Stimulated activated naive CD8-positive, alpha-beta T cell treated with anti-CD3 and anti-CD28 coated beads, Interleukin-15, amount 100 ng/mL, for 72 hours (primary cell): ENCODE data around the gene S100A6.
"Not testable (repeated sequence)": the region's sequence is repeated elsewhere in the genome, so short reads cannot be mapped to it uniquely, and the experiment has no call there.

Experiments used
- ATAC-seq: fragments of 150-1000 bp; cut with Tn5 transposase; 2 replicates; pipeline ENCODE4 v1.10.0; 2021; ENCODE audit warnings: mild to moderate bottlenecking, moderate library complexity
- DNase-seq, 2 donors: peaks; one replicate each; pipeline ENCODE4 v3.0.0; 2021 to 2022
- H3K27ac Mint-ChIP-seq, 2 donors: one replicate each; pipeline ENCODE4 v1.8.0; 2022; ENCODE audit warnings: mild to moderate bottlenecking in 2 of 2, mixed read lengths in 2 of 2, moderate library complexity in 2 of 2
- H3K27me3 Mint-ChIP-seq: one replicate; pipeline ENCODE4 v1.8.0; 2022; ENCODE audit warnings: mixed read lengths
- H3K4me1 Mint-ChIP-seq: one replicate; pipeline ENCODE4 v1.8.0; 2022; ENCODE audit warnings: mild to moderate bottlenecking, mixed read lengths
- H3K4me3 Mint-ChIP-seq, 2 donors: one replicate each; pipeline ENCODE4 v1.8.0; 2022; ENCODE audit warnings: mild to moderate bottlenecking in 2 of 2, mixed read lengths in 2 of 2, moderate library complexity in 1 of 2
- H3K9me3 Mint-ChIP-seq, 2 donors: one replicate each; pipeline ENCODE4 v1.8.0; 2022; ENCODE audit warnings: mixed read lengths in 2 of 2

S100A6 gene

DNA sequence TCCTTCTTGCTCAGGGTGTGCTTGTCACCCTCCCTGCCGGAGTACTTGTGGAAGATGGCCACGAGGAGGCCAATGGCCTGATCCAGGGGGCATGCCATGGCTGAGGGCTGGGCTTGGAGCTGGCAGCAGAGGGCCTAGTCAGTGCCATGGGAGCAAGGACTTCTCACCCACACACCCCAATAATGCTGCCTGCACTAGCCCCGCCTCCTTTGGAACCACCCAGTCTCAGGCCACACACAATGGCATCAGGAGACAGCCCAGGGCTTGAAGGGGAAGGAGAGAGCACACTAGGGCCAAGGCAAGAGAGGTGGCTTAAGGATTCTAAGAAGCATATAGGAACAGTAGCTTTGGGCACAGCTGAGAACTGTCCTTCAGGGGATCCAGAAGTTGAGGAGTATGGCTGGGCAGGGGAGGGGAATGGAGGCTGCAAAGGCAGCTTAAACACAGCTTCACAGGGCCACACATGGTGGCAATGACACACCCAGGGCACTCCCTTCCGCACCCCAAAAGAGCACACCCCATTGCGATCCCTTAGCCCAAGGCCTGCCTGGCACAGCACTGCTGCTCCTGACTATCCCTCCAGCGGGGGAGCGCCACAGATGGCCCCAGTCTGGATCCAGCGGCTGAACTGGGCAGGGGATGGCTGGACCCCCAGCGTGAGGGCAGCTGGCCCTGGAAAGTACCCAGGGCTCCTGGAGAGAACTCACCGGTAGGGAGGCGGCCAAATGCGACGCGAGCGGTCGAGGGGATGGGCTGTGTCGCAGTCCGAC is at the start of gene S100A6:
Gene S100A6, minus strand, starts transcription at position 750 of the 770 bp plus-strand sequence. Its CDS starts 652 bp downstream, at position 98.
- peak; percentile 22 to 47 for DNase-seq

DNA sequence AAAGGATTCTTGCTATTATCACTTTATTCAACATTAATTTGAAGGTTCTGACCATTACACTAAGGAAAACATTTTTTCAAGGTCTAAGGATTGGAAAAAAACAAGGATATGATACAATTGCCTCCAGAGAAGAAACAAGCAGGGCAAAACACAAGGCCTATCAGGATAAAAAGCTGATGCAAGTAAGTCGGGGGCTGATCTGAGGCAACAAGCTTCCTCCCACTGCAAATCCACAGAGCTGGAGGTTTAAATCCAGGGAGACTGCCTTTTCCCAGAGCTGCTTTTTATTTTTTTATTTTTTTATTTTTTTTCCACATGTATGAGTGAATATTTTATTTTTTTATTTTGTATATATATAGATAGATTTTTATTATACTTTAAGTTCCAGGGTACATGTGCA is 49.2 kb upstream of the S100A6 start:
- Mint-ChIP-seq H3K27me3 (peaks cover 18% of the 10 kb centered on the region), H3K9me3 (no peaks in the 10 kb centered on the region), H3K4me3 (no peak overlapping the region), H3K4me1 (no peaks in the 10 kb centered on the region), H3K27ac (no peak overlapping the region)
- DNase-seq (no peak), ATAC-seq (no peak)

More for the DNA sequence above, at the start of gene S100A6:
- Mint-ChIP-seq H3K4me3 (peak within 1 kb of the TSS; percentile 87 to 97), H3K27me3 (no peaks in the 10 kb centered on the region), H3K9me3 (no peaks in the 10 kb centered on the region), H3K4me1 (peaks cover 78% of the 10 kb centered on the region), H3K27ac (peak within 1 kb of the TSS; percentile 98 to 99)
- ATAC-seq, result peak; percentile 58

DNA sequence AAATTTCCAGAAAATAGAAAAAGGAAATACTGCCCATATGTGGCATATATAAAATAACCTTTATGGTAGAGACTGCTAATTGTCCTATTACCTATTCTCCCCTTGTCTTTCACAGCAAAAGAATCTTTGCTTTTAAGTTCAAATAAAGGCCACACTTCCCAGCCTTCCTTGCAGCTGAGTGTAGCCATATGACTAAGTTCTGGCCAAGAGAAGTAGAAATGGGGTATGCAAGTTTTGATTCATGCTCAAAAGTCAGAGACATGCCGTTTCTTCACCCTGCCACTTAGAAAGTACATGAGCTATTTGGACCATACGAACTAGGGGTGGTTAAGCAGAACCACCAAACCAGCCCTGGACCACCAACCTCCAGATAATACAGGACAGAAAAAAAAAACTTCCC is 48.2 kb upstream of the S100A6 start:
- H3K27me3 Mint-ChIP-seq, result peaks cover 24% of the 10 kb centered on the region
- H3K9me3 Mint-ChIP-seq, result no peaks in the 10 kb centered on the region
- DNase-seq, result no peak
- H3K4me1 Mint-ChIP-seq, result no peaks in the 10 kb centered on the region
- H3K27ac Mint-ChIP-seq, result no peak overlapping the region
- no peak for ATAC-seq
- H3K4me3 Mint-ChIP-seq, result no peak overlapping the region

DNA sequence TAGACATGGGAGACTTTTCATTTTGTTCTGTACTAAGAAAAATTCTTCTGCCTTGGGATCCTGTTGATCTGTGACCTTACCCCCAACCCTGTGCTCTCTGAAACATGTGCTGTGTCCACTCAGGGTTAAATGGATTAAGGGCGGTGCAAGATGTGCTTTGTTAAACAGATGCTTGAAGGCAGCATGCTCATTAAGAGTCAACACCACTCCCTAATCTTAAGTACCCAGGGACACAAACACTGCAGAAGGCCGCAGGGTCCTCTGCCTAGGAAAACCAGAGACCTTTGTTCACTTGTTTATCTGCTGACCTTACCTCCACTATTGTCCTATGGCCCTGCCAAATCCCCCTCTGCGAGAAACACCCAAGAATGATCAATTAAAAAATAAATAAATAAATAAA is 47.7 kb upstream of the S100A6 start:
- peaks cover 28% of the 10 kb centered on the region for H3K27me3 Mint-ChIP-seq
- H3K9me3 Mint-ChIP-seq, ATAC-seq, H3K4me1 Mint-ChIP-seq, DNase-seq, H3K4me3 Mint-ChIP-seq, H3K27ac Mint-ChIP-seq: not testable (repeated sequence)

DNA sequence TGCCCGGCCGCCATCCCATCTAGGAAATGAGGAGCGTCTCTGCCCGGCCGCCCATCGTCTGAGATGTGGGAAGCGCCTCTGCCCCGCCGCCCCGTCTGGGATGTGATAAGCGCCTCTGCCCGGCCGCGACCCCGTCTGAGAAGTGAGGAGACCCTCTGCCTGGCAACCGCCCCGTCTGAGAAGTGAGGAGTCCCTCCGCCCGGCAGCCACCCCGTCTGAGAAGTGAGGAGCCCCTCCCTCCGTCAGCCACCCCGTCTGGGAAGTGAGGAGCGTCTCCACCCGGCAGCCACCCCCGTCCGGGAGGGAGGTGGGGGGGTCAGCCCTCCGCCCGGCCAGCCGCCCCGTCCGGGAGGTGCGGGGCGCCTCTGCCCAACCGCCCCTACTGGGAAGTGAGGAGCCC is 47.0 kb upstream of the S100A6 start:
- H3K27me3 Mint-ChIP-seq, result peaks cover 35% of the 10 kb centered on the region
- H3K27ac Mint-ChIP-seq, ATAC-seq, H3K4me3 Mint-ChIP-seq, DNase-seq, H3K9me3 Mint-ChIP-seq, H3K4me1 Mint-ChIP-seq: not testable (repeated sequence)

DNA sequence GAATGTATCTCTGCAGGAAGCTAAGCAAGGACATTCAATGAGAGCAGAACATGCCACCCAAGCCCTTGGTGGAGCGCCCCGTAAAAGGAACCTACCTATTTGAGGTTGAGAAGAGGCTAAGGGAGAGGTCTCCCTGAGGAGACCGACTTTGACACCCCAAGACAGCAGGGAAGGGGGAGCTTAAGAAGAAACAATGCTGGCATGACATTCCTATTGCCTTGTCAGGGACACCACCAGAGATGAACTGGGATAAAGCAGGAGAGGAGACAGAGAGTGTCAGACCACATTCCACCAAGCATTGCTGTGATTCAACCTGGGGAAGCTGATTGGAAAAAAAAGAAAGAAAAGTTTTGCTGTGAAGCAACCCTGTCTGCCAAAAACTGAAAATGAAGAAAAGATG is 43.1 kb upstream of the S100A6 start:
- ATAC-seq, result no peak
- Mint-ChIP-seq H3K27me3 (peaks cover 35% of the 10 kb centered on the region), H3K9me3 (no peaks in the 10 kb centered on the region), H3K27ac (no peak overlapping the region), H3K4me3 (no peak overlapping the region), H3K4me1 (no peaks in the 10 kb centered on the region)
- no peak for DNase-seq

DNA sequence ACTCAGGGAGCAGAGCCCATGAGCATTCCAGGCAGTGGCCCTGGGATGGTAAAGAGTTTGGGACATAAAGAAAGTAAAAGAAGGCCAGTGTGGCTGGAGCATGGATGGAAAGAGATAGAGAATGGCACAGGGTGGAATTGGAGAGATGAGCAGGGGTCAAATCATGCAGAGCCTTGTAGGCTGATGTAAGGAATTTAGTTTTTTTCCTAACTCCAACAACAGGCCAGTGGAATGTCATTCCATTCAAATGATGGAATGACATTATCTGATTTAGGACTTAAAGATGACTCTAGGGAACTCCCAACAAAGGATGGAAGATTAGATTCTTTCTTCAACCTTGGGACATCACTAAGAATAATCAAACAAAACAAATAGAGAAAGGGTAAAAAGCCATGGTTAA is 42.7 kb upstream of the S100A6 start:
- Mint-ChIP-seq H3K4me3 (no peak overlapping the region), H3K9me3 (no peaks in the 10 kb centered on the region)

DNA sequence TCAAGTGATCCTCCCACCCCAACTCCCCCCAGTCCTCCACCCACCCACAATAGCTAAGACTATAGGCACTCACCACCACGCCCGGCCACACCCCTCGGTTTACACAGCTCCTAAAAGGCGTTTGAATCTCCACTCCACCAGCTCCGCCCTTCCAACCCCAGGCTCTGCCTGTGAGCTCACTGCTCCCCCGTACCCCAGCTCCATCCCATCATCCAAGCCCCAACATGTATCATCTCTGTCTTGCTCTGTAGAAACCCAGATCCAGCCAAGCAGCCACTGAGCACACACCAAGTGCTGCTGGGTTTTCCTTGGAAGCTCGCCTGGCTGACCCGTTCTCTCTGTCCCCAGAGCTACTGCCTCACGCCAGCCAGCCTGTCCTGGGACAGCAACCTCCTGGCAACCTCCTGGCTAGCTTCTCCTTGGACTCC is 41.8 kb upstream of the S100A6 start:
- no peak for DNase-seq
- no peak for ATAC-seq
- peaks cover 35% of the 10 kb centered on the region for H3K27me3 Mint-ChIP-seq
- peaks cover 11% of the 10 kb centered on the region for H3K4me1 Mint-ChIP-seq
- H3K9me3 Mint-ChIP-seq, result no peaks in the 10 kb centered on the region
- H3K4me3 Mint-ChIP-seq, result no peak overlapping the region
- peak overlapping the region in 1 of 2 donors; percentile 6 for H3K27ac Mint-ChIP-seq

More for the DNA sequence above, 42.7 kb upstream of the S100A6 start:
- DNase-seq, result no peak
- H3K4me1 Mint-ChIP-seq, result peaks cover 2% of the 10 kb centered on the region
- H3K27ac Mint-ChIP-seq, result no peak overlapping the region
- peaks cover 35% of the 10 kb centered on the region for H3K27me3 Mint-ChIP-seq
- no peak for ATAC-seq

DNA sequence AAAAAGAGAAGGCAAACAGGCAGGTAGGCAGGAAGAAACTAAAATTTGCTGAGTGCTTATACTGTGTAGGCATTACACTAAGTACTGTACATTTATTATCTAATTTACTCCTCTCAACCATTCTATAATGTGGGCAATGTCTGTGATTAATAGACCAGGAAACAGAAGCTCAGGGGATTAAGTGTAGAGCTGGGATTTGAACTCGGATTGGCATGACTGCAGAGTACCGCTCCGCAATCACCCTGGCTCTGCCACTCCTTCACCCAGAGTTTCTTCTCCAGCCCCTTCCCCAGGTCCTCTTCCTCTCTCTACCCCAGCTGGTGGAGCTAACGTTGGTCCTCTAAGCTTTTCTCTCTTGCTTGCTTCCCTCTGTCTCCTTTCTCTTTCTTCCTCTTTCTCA is 41.3 kb upstream of the S100A6 start:
- no peak for ATAC-seq

DNA sequence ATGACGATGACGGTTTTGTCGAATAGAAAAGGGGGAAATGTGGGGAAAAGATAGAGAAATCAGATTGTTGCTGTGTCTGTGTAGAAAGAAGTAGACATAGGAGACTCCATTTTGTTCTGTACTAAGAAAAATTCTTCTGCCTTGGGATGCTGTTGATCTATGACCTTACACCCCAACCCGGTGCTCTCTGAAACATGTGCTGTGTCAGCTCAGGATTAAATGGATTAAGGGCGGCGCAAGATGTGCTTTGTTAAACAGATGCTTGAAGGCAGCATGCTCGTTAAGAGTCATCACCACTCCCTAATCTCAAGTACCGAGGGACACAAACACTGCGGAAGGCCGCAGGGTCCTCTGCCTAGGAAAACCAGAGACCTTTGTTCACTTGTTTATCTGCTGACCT is 39.7 kb upstream of the S100A6 start:
- H3K27ac Mint-ChIP-seq, H3K9me3 Mint-ChIP-seq, DNase-seq, H3K4me3 Mint-ChIP-seq, ATAC-seq: not testable (repeated sequence)
- Mint-ChIP-seq H3K27me3 (peaks cover 35% of the 10 kb centered on the region), H3K4me1 (peaks cover 24% of the 10 kb centered on the region)

More for the DNA sequence above, 41.3 kb upstream of the S100A6 start:
- no peak overlapping the region for H3K27ac Mint-ChIP-seq
- no peak for DNase-seq
- peaks cover 16% of the 10 kb centered on the region for H3K4me1 Mint-ChIP-seq
- H3K4me3 Mint-ChIP-seq, result no peak overlapping the region
- H3K27me3 Mint-ChIP-seq, result peaks cover 35% of the 10 kb centered on the region
- no peaks in the 10 kb centered on the region for H3K9me3 Mint-ChIP-seq

DNA sequence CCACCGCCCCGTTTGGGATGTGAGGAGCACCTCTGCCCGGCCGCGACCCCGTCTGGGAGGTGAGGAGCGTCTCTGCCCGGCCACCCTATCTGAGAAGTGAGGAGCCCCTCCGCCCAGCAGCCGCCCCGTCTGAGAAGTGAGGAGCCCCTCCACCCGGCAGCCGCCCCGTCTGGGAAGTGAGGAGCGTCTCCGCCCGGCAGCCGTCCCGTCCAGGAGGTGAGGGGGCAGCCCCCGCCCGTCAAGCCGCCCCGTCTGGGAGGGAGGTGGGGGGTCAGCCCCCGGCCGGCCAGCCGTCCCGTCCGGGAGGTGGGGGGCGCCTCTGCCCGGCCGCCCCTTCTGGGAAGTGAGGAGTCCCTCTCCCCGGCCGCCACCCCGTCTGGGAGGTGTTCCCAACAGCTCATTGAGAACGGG is 39.3 kb upstream of the S100A6 start:
- H3K9me3 Mint-ChIP-seq, ATAC-seq, DNase-seq, H3K4me3 Mint-ChIP-seq, H3K27ac Mint-ChIP-seq: not testable (repeated sequence)
- Mint-ChIP-seq H3K4me1 (peaks cover 24% of the 10 kb centered on the region), H3K27me3 (peaks cover 35% of the 10 kb centered on the region)

DNA sequence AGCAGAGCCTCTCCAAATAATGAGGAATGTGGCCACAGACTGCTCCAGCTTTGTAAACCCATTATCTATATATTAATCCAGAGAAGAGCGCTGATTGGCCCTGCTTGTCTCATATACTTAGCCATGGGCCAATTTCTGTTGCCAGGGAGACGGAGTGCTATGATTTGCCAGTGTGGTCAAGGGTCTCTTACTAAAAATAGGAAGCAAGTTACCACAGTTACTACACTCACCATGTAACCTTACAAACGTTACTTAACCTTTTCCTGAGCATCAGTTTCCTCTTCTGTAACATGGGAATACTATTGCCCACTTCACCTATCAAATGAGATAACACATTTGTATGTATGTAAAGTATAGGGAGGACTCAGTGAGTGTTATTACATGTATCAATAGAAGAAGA is 37.6 kb upstream of the S100A6 start:
- H3K4me3 Mint-ChIP-seq, result peak overlapping the region in 1 of 2 donors; percentile 27
- ATAC-seq (no peak), DNase-seq (no peak)
- no peaks in the 10 kb centered on the region for H3K9me3 Mint-ChIP-seq
- H3K27me3 Mint-ChIP-seq, result peaks cover 23% of the 10 kb centered on the region
- H3K4me1 Mint-ChIP-seq, result peaks cover 36% of the 10 kb centered on the region
- peak overlapping the region; percentile 64 to 69 for H3K27ac Mint-ChIP-seq

DNA sequence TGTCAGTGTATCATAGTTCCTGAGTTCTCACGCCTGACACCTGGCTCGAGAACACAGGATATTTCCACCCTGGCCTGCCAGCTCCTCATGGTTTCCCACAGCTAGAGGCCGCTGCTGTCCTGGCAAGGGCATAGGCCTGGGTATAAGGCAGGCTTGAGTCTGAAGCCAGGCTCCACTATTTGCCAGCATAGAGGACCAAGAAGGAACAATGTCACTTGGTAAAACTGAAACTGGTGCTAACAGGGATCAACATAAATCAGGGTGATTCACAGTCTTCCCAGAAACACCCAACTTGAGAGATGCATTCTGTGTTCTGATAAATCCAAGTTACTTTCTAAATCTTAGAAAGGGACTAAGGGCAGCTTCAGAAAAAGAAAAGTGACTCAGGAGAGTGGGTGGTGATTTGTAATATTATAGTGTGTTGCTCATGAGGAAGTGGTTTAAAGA is 36.8 kb upstream of the S100A6 start:
- DNase-seq, result peak; percentile 49 to 60
- peaks cover 15% of the 10 kb centered on the region for H3K27me3 Mint-ChIP-seq
- peaks cover 44% of the 10 kb centered on the region for H3K4me1 Mint-ChIP-seq
- H3K4me3 Mint-ChIP-seq, result peak overlapping the region; percentile 3 to 27
- H3K27ac Mint-ChIP-seq, result peak overlapping the region; percentile 64 to 69
- ATAC-seq, result peak; percentile 83
- H3K9me3 Mint-ChIP-seq, result no peaks in the 10 kb centered on the region

DNA sequence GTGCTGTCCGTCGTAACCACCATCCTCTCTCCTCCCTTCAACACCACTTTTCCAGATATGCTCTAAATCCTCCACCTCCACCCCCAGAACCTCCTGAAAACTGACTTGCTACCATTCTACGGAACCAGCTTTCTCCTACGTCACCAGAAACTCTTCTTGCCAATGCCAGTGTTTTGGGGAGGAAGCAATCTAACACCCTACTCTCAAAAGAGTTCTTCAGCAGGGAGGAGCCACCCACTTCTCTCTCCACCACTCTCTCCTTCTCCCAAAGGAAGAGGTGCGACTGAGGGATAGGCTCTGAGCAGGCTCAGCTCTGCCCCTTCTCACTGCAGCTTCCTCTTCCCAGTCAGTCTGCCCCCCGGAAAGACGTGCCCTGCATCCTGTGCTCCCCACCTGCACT is 35.9 kb upstream of the S100A6 start:
- H3K27ac Mint-ChIP-seq, result no peak overlapping the region
- H3K4me3 Mint-ChIP-seq, result no peak overlapping the region
- DNase-seq, result no peak

DNA sequence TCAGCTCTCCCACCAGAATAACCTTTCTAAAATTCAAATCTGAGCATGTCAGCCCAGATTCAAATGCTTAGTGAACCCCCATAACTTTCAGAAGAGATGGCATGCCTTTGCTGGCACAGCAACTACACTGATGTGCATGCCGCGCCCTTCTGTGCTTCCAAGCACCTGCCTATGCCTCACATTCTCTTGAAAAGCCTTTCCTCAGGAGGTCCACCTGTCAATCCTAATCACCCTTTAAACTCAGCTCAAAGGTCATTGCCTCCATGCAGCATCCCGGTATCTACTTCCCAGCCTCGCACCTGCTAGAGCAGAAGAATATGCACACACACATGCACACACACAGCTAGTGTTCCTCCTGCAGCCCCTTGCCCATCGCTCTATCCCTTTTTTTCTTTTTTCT is 35.1 kb upstream of the S100A6 start:
- Mint-ChIP-seq H3K9me3 (no peaks in the 10 kb centered on the region), H3K4me1 (peaks cover 61% of the 10 kb centered on the region), H3K27ac (no peak overlapping the region), H3K4me3 (no peak overlapping the region), H3K27me3 (no peaks in the 10 kb centered on the region)
- ATAC-seq (no peak), DNase-seq (no peak)

More for the DNA sequence above, 35.9 kb upstream of the S100A6 start:
- ATAC-seq, result no peak
- Mint-ChIP-seq H3K9me3 (no peaks in the 10 kb centered on the region), H3K4me1 (peaks cover 53% of the 10 kb centered on the region), H3K27me3 (peaks cover 6% of the 10 kb centered on the region)

DNA sequence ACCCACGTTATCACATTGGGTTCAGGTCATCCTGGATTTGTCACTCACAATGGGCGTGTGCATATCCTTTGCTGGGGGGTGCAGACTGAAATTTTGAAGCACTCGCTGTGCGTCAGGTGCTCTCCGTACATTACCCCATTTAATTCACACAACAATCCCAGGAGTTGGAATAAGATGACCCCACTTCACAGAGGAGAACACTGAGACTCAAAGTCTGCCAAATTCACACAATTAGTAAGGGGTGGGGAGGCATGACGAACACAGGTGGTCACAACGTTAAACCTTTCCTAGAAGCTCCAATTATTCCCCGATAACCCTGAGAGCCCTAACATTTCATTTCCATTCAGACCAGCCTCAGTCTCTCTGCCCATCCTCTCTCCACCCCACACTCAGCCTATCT is 33.7 kb upstream of the S100A6 start:
- no peak for DNase-seq
- peaks cover 70% of the 10 kb centered on the region for H3K4me1 Mint-ChIP-seq
- no peaks in the 10 kb centered on the region for H3K9me3 Mint-ChIP-seq
- peak overlapping the region in 1 of 2 donors; percentile 58 for H3K27ac Mint-ChIP-seq
- ATAC-seq, result no peak
- no peaks in the 10 kb centered on the region for H3K27me3 Mint-ChIP-seq
- H3K4me3 Mint-ChIP-seq, result no peak overlapping the region
